Kidney (tissue), 14 donors: ENCODE measurements around the gene ARIH2. TPM values are rescaled to one million over a fixed set of nuclear protein-coding genes. Genes with fewer than 3 reads are reported as not detected.

Experiments used
- DNase-seq, 5 donors: peaks; one replicate each; pipeline ENCODE4 v3.0.0-alpha.2; 2013 to 2020
- FAIRE-seq: peaks from 2 replicates; lab custom pipeline; 2012; peaks lifted over from hg19 to GRCh38; lab: Jason Lieb, UNC
- H3K27ac ChIP-seq, 2 donors: one replicate each; pipeline ENCODE4 v1.7.0; 2013; ENCODE audit warnings: low read depth in 2 of 2, low read length in 2 of 2, inconsistent platforms in 1 of 2
- H3K27me3 ChIP-seq: one replicate; pipeline ENCODE4 v1.7.1; 2013; ENCODE audit warnings: low read length, inconsistent platforms; ENCODE audit not compliant: control insufficient read depth, insufficient read depth
- H3K36me3 ChIP-seq, 3 donors: one replicate each; pipeline versions ENCODE4 v1.7.0 to v1.7.1; 2013; ENCODE audit warnings: low read length in 3 of 3, control low read depth in 1 of 3, inconsistent platforms in 1 of 3; ENCODE audit not compliant: insufficient read depth in 3 of 3, control insufficient read depth in 2 of 3
- H3K4me1 ChIP-seq, 3 donors: one replicate each; pipeline versions ENCODE4 v1.7.0 to v1.7.1; 2013; ENCODE audit warnings: low read length in 3 of 3, inconsistent platforms in 1 of 3, low read depth in 1 of 3; ENCODE audit not compliant: control insufficient read depth in 2 of 3, insufficient read depth in 2 of 3
- H3K4me3 ChIP-seq, 3 donors: one replicate each; pipeline versions ENCODE4 v1.7.0 to v1.8.1; 2013; ENCODE audit warnings: low read length in 3 of 3, control low read depth in 1 of 3, inconsistent platforms in 1 of 3
- H3K9ac ChIP-seq, 3 donors: one replicate each; pipeline versions ENCODE4 v1.7.0 to v1.7.1; 2013; ENCODE audit warnings: low read length in 3 of 3, control low read depth in 1 of 3, inconsistent platforms in 1 of 3
- H3K9me3 ChIP-seq, 3 donors: one replicate each; pipeline versions ENCODE4 v1.7.0 to v1.7.1; 2013; ENCODE audit warnings: low read length in 3 of 3, control low read depth in 1 of 3, inconsistent platforms in 1 of 3; ENCODE audit not compliant: control insufficient read depth in 2 of 3, insufficient read depth in 1 of 3
- CTCF ChIP-seq: IDR thresholded peaks from 3 replicates; pipeline ENCODE4 v1.5.1; 2012; ENCODE audit warnings: mild to moderate bottlenecking, moderate library complexity, borderline replicate concordance; ENCODE audit not compliant: insufficient read depth; ENCODE audit errors: extremely low read depth
- intact Hi-C: fragments of 100-400 bp; cut with DNase I; formaldehyde crosslinking; loops from one replicate; pipeline ENCODE4 v1.11.1; 2022
- polyA plus RNA-seq: library from polyadenylated mRNA; stranded (reverse); fragments of 350-450 nt; fragmentation: Illumina TruSeq; extraction: RNeasy Lipid Tissue Mini Kit (QIAGEN cat#74804); gene quantifications from one replicate; pipeline ENCODE4 v1.2.3, GENCODE V29; 2014; ENCODE audit warnings: low read depth, low replicate concordance; ENCODE audit not compliant: insufficient read depth
- total RNA-seq: library from RNA; stranded (reverse); fragmentation: NEBNext Ultra II Directional; extraction: Animal tissue kit (Norgen Biotek cat#: 25700); gene quantifications from one replicate; pipeline ENCODE4 v1.2.1, GENCODE V29; 2021
- donor health status: control.
- donor health status: control.
- donor health status: control.
- donor health status: control.
- donor health status: control.
- donor health status: DM: yes; HTN: yes; CAD: no.
- donor health status: Normal renal cell carcinoma (clear cell type).

The ARIH2 gene
- total and polyA plus RNA-seq, 2 donors from 2014 or later, result 30.4 to 75.7 TPM

- Histone ChIP-seq H3K27ac (peak overlapping the region in 1 of 2 donors; percentile 99), H3K4me1 (peaks cover 0 to 29% (median 7%) of the 10 kb centered on the region in 3 donors), H3K27me3 (no peaks in the 10 kb centered on the region), H3K36me3 (peaks cover 5 to 26% (median 22%) of the 10 kb centered on the region in 3 donors), H3K4me3 (peak overlapping the region; percentile 77 to 97 (median 90)), H3K9me3 (no peaks in the 10 kb centered on the region), H3K9ac (peak overlapping the region in 1 of 3 donors; percentile 100)
- TF ChIP-seq CTCF, result no peak
- peak in 1 of 5 donors; percentile 48 for DNase-seq
- intact Hi-C loops, result no loop called here
- no peak for FAIRE-seq
These were observed 101.3 kb downstream of the ARIH2 start for GRCh38 chr3:49019941-49020329.

DNA sequence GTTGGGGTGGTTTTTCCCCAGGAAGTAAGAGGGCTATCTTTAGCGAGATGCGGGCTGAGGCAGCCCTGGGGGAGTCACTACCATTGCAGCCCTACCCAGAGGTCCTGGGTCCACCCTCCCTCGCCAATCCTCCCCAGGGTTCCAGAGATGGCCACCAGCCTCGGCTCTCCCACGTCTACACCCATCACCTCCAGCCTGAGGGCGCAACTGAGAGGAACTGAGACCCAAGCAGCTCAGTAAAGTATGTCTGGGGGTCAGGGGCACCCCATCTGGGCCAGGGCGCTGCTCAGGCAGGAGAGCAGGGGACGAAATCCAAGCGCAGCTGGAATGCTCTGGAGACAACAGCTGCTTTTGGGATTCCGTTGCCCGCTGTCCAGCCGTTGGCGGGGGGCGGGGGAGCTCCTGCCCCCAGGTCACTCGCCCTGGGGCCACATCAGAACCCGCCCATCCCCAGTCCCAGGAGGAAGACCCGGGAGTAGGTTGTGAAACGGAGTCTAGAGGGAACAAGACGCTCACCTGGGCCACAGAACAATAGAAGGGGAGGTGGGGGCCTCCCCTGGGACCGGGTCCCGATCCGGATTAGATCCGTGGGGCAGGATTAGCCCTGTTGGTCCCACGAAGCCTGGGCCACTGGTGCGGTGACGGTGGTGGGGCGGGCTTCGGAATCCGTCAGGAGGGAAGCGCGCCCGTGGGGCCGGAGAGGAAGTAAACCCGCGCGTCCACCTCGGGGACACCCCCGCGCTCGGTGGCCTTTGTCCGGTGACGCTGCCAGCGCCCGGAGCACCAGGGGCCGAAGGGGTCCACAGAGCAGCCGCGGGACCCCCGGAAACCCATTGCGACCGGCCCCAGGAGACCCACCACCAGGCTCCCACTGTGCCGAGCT lies 101.9 kb downstream of the ARIH2 start:
- Histone ChIP-seq H3K36me3 (peaks cover 7 to 26% (median 23%) of the 10 kb centered on the region in 3 donors), H3K27me3 (no peaks in the 10 kb centered on the region), H3K4me1 (peaks cover 0 to 33% (median 7%) of the 10 kb centered on the region in 3 donors), H3K9ac (peak overlapping the region; percentile 82 to 100 (median 95)), H3K9me3 (no peaks in the 10 kb centered on the region), H3K27ac (peak overlapping the region; percentile 98 to 99), H3K4me3 (peak overlapping the region; percentile 77 to 97 (median 90))
- FAIRE-seq (no peak), DNase-seq (peak in 4 of 5 donors; percentile 22 to 90 (median 56))
- no peak for TF ChIP-seq CTCF
- intact Hi-C loops, result no loop called here

DNA sequence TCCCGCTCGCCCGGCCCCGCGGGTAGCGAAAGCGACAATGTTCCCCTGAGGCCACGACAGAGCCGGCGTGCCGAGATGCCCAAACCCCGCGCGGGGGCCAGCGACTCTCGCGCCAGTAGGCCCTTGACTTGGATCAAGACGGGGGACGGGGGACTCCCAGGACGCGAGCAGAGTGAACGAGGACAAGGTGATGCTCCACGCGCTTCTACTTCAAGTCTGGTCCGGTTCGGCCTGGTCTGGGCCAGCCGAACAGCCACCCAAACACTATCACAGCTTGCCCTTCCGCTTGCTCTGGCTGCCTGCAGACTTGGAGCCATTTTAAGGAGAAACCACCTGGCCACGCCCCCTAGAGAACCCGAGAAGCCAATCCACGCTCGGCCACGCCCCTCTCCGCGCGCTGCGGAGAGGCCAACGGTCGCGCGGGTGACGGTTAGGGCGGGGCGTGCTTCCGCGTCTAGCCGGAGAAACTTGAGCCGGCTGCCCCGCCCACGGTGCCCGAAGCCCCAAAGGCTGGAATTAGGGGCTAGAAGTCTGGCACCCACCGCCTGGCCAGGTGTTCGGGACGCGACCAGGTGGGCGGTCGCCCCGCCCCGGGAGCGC lies 102.7 kb downstream of the ARIH2 start:
- no peaks in the 10 kb centered on the region for H3K27me3 ChIP-seq
- H3K9me3 ChIP-seq, result no peaks in the 10 kb centered on the region
- H3K9ac ChIP-seq, result peak overlapping the region; percentile 82 to 100 (median 95)
- H3K27ac ChIP-seq, result peak overlapping the region; percentile 98 to 99
- DNase-seq (peak; percentile 98 to 100 (median 99)), FAIRE-seq (peak; percentile 83)
- peaks cover 7 to 27% (median 17%) of the 10 kb centered on the region in 3 donors for H3K36me3 ChIP-seq
- intact Hi-C loops, result no loop called here
- TF ChIP-seq CTCF, result peak; percentile 5
- peaks cover 0 to 33% (median 7%) of the 10 kb centered on the region in 3 donors for H3K4me1 ChIP-seq
- H3K4me3 ChIP-seq, result peak overlapping the region; percentile 90 to 97 (median 92)
